Neutrophil (primary cell): ENCODE data around the gene GNG2.

Experiments used
- H3K27ac ChIP-seq: fragments of 200-600 bp; sonication (generic); 2 replicates; pipeline ENCODE4 v1.5.1; 2016; ENCODE audit warnings: mild to moderate bottlenecking, moderate library complexity
- H3K27me3 ChIP-seq: fragments of 200-600 bp; sonication (generic); 2 replicates; pipeline ENCODE4 v1.6.0; 2016; ENCODE audit warnings: mild to moderate bottlenecking
- H3K36me3 ChIP-seq: fragments of 200-600 bp; sonication (generic); 2 replicates; pipeline ENCODE4 v1.5.1; 2017
- H3K4me1 ChIP-seq, 2 experiments: fragments of 200-600 bp in 1 of 2; sonication (generic) in 1 of 2; 1 replicate in 1 of 2; 2 replicates in 1 of 2; pipeline versions ENCODE4 v1.5.1 to v1.6.1; 2013 to 2016; ENCODE audit warnings: low read depth in 1 of 2, low read length in 1 of 2, mild to moderate bottlenecking in 1 of 2, moderate library complexity in 1 of 2; ENCODE audit not compliant: control insufficient read depth in 1 of 2, insufficient read depth in 1 of 2
- H3K4me3 ChIP-seq, 2 experiments: fragments of 200-600 bp in 1 of 2; sonication (generic) in 1 of 2; 1 replicate in 1 of 2; 2 replicates in 1 of 2; pipeline ENCODE4 v1.5.1; 2013 to 2016; ENCODE audit warnings: low read depth in 1 of 2, low read length in 1 of 2, mild to moderate bottlenecking in 1 of 2, moderate library complexity in 1 of 2
- H3K9me3 ChIP-seq: fragments of 200-600 bp; sonication (generic); 2 replicates; pipeline ENCODE4 v1.5.1; 2016
- CTCF ChIP-seq: fragments of 200-600 bp; sonication (generic); IDR thresholded peaks from 2 replicates; pipeline ENCODE4 v1.5.1; 2016; ENCODE audit warnings: antibody characterized with exemption

GNG2 gene

GRCh38 chr14:51929166-51929565, 68.8 kb downstream of the GNG2 start:
- H3K27ac ChIP-seq: no peak overlapping the region
- no peaks in the 10 kb centered on the region for H3K27me3 ChIP-seq
- H3K36me3 ChIP-seq: peaks cover 25% of the 10 kb centered on the region
- H3K4me3 ChIP-seq: no peak overlapping the region
- peaks cover 7 to 14% of the 10 kb centered on the region in 2 experiments for H3K4me1 ChIP-seq
- no peaks in the 10 kb centered on the region for H3K9me3 ChIP-seq
- TF ChIP-seq CTCF: no peak

- peaks cover 0 to 4% of the 10 kb centered on the region in 2 experiments for H3K4me1 ChIP-seq
- H3K9me3 ChIP-seq: no peaks in the 10 kb centered on the region
- TF ChIP-seq CTCF: no peak
- H3K36me3 ChIP-seq: peaks cover 30% of the 10 kb centered on the region
- H3K27ac ChIP-seq: peak overlapping the region; percentile 15
- H3K4me3 ChIP-seq: no peak overlapping the region
- H3K27me3 ChIP-seq: no peaks in the 10 kb centered on the region
Observed at GRCh38 chr14:51929910-51930682, 69.7 kb downstream of the GNG2 start.

- Histone ChIP-seq H3K27me3 (no peaks in the 10 kb centered on the region), H3K9me3 (no peaks in the 10 kb centered on the region), H3K36me3 (peaks cover 30% of the 10 kb centered on the region), H3K4me1 (no peaks in the 10 kb centered on the region), H3K4me3 (no peak overlapping the region), H3K27ac (peak overlapping the region; percentile 14)
- TF ChIP-seq CTCF: no peak
Observed at GRCh38 chr14:51931308-51931707, 70.9 kb downstream of the GNG2 start.

GRCh38 chr14:51933191-51933590, 72.8 kb downstream of the GNG2 start:
- H3K4me1 ChIP-seq: no peaks in the 10 kb centered on the region
- peak overlapping the region; percentile 54 for H3K27ac ChIP-seq
- peaks cover 26% of the 10 kb centered on the region for H3K36me3 ChIP-seq
- no peaks in the 10 kb centered on the region for H3K9me3 ChIP-seq
- H3K4me3 ChIP-seq: no peak overlapping the region
- TF ChIP-seq CTCF: no peak
- H3K27me3 ChIP-seq: no peaks in the 10 kb centered on the region

GRCh38 chr14:51938137-51938536, 77.7 kb downstream of the GNG2 start:
- no peak for TF ChIP-seq CTCF
- H3K27ac ChIP-seq: peak overlapping the region; percentile 20
- H3K27me3 ChIP-seq: no peaks in the 10 kb centered on the region
- no peak overlapping the region for H3K4me3 ChIP-seq
- H3K9me3 ChIP-seq: no peaks in the 10 kb centered on the region
- H3K36me3 ChIP-seq: peaks cover 13% of the 10 kb centered on the region
- peaks cover 10 to 22% of the 10 kb centered on the region in 2 experiments for H3K4me1 ChIP-seq
